ENCODE data around the gene EXT2.

DNA sequence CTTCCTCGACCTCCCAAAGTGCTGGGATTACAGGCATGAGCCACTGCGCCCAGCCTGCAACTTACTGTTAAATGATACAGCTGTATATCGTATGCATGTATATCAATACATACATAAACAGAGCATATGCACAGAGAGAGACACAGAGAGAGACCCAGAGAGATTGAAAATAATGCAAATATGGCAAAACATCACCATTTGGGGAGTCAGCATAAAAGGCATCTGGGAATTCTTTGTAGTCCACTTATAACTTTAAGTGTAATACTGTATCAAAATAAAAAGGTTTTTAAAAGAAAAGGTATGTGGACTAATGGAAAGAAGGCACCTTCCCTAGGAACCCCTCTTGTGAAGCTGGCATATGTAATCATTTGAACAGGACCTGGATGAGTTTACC, 192.7 kb downstream of the EXT2 start:
- TF ChIP-seq NR2C2 (CRISPR knock-in tag; IDR thresholded peaks at IDR 0.05) (no peak), NFATC4 (CRISPR knock-in tag; IDR thresholded peaks at IDR 0.05) (no peak), E2F4 (CRISPR knock-in tag; IDR thresholded peaks at IDR 0.05; ENCODE audit: borderline replicate concordance, low read depth) (no peak), TEAD1 (CRISPR knock-in tag; IDR thresholded peaks at IDR 0.05) (no peak), E2F5 (CRISPR knock-in tag; IDR thresholded peaks at IDR 0.05) (no peak)
- TF ChIP-seq, protein P1, sequence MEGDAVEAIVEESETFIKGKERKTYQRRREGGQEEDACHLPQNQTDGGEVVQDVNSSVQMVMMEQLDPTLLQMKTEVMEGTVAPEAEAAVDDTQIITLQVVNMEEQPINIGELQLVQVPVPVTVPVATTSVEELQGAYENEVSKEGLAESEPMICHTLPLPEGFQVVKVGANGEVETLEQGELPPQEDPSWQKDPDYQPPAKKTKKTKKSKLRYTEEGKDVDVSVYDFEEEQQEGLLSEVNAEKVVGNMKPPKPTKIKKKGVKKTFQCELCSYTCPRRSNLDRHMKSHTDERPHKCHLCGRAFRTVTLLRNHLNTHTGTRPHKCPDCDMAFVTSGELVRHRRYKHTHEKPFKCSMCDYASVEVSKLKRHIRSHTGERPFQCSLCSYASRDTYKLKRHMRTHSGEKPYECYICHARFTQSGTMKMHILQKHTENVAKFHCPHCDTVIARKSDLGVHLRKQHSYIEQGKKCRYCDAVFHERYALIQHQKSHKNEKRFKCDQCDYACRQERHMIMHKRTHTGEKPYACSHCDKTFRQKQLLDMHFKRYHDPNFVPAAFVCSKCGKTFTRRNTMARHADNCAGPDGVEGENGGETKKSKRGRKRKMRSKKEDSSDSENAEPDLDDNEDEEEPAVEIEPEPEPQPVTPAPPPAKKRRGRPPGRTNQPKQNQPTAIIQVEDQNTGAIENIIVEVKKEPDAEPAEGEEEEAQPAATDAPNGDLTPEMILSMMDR (IDR thresholded peaks at IDR 0.05): no peak

Data from WTC11 (cell line).